Fibroblast of upper back skin (primary cell): Measurements from ENCODE around the gene NXF3.
"Not testable (repeated sequence)": the region's sequence is repeated elsewhere in the genome, so short reads cannot be mapped to it uniquely, and the experiment has no call there.

ENCODE experiments used
- DNase-seq: peaks from one replicate; pipeline ENCODE4 v3.0.0-alpha.2; 2013

Gene NXF3, protein sequence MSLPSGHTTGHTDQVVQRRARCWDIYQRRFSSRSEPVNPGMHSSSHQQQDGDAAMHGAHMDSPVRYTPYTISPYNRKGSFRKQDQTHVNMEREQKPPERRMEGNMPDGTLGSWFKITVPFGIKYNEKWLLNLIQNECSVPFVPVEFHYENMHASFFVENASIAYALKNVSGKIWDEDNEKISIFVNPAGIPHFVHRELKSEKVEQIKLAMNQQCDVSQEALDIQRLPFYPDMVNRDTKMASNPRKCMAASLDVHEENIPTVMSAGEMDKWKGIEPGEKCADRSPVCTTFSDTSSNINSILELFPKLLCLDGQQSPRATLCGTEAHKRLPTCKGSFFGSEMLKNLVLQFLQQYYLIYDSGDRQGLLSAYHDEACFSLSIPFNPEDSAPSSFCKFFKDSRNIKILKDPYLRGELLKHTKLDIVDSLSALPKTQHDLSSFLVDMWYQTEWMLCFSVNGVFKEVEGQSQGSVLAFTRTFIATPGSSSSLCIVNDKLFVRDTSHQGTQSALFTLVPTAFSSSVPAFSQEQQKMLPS

GRCh38 chrX:103092942-103093341, at the start of gene NXF3:
TSS of gene NXF3 (minus strand) at chrX:103093143. CDS start at chrX:103093023, 120 bp downstream.
- no peak for DNase-seq

GRCh38 chrX:103136528-103136927, 43.6 kb upstream of the NXF3 start:
- DNase-seq, result not testable (repeated sequence)

DNA sequence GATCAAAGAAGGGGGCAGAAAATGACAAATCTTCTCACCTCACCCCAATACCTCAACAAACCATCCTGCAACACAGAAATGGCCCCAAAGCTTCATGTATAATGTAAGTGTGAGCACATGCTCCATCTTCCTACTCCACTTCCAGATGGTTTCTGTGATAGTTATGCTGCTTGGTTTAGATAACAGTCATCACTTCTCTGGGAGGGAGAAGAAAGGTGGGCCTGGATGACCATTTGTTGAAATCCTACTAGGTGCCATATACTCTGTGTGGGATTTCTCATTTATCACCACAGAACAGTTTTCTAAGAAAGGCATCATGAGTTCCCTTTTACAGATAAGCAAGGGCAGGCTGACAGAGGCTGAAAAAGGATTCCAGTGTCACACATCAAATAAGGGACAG, 31.3 kb upstream of the NXF3 start:
- DNase-seq, result no peak

GRCh38 chrX:103120748-103121147, 27.8 kb upstream of the NXF3 start:
- no peak for DNase-seq

DNA sequence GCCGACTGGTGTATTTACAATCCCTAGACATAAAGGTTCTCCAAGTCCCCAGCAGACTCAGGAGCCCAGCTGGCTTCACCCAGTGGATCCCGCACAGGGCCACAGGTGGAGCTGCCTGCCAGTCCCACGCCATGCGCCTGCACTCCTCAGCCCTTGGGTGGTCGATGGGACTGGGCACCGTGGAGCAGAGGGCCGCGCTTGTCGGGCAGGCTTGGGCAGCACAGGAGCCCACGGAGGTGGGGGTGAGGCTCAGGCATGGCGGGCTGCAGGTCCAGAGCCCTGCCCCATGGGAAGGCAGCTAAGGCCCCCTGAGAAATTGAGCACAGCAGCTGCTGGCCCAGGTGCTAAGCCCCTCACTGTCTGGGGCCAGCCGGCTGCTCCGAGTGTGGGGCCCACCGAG, 24.0 kb upstream of the NXF3 start:
- not testable (repeated sequence) for DNase-seq

GRCh38 chrX:103109497-103109896, 16.6 kb upstream of the NXF3 start:
- not testable (repeated sequence) for DNase-seq

GRCh38 chrX:103107836-103108235, 14.9 kb upstream of the NXF3 start:
- DNase-seq, result no peak

- DNase-seq, result not testable (repeated sequence)
Observed at GRCh38 chrX:103107227-103107737, 14.3 kb upstream of the NXF3 start.

DNA sequence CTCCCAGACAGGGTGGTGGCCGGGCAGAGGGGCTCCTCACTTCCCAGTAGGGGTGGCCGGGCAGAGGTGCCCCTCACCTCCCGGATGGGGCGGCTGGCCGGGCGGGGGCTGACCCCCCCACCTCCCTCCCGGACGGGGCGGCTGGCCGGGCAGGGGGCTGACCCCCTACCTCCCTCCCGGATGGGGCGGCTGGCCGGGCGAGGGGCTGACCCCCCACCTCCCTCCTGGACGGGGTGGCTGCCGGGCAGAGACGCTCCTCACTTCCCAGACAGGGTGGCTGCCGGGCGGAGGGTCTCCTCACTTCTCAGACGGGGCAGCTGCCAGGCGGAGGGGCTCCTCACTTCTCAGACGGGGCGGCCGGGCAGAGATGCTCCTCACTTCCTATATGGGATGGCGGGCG, 11.4 kb upstream of the NXF3 start:
- DNase-seq, result not testable (repeated sequence)

DNA sequence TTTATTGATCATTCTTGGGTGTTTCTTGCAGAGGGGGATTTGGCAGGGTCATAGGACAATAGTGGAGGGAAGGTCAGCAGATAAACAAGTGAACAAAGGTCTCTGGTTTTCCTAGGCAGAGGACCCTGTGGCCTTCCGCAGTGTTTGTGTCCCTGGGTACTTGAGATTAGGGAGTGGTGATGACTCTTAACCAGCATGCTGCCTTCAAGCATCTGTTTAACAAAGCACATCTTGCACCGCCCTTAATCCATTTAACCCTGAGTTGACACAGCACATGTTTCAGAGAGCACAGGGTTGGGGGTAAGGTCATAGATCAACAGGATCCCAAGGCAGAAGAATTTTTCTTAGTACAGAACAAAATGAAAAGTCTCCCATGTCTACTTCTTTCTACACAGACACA, 10.9 kb upstream of the NXF3 start:
- DNase-seq, result not testable (repeated sequence)

GRCh38 chrX:103101299-103102042, 8.5 kb upstream of the NXF3 start:
- no peak for DNase-seq

DNA sequence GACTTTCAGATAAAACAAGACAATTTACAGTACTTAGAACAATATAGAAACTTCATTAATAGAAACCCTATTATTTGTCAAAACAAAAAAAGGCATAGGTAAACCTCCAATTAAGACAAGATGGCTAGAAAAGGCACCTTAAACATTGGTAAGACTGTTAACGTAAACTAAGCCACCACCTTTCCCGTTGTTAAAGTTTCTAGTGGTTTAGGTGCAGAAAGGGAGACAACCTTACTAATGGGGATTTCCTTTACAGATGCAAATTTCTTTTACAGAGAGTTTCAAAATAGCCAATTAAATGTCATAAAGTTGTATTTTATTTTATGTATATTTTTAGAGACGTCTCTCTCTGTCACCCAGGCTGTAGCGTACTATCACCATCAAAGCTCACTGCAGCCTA, 7.5 kb upstream of the NXF3 start:
- DNase-seq, result no peak

DNA sequence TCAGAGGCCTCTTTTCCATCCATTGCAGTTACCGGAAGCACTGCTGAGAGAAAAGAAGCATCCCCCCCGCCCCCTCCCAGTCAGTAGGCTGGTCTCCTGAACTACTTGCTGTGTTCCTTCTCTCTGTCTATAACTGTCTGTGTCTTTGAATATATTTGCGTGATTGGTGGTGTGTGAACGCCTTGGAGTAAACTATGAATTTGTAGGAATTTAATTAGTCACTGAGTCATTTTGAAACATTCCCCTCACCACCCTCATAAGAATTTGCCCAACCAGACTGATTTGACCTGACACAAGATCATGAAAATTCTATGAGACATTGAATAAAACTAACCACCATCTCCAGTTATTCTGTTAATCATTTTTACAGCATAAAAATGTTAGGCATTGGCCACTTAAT, 6.7 kb upstream of the NXF3 start:
- DNase-seq, result no peak

- DNase-seq, result no peak
Observed at GRCh38 chrX:103098488-103098887, 5.5 kb upstream of the NXF3 start.

DNA sequence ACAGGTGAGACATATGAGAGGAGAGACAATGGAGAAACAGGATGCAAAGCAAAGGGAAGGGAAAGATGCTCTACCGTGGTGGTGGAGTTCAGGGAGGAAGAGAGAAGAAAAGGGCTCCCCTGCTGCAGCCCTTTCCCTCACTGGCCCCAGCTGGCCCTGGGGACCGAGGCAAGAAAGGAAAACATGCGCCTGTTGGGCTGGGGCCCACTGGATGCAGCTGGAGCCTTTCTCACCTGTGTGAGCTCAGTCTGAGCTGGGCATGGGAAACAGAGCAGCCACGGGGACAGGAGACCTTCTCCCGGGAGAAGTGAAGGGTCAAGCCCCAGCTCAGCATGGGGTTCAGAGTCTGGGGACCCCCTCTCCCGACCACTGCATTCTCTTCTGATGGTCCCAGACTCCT, 11.9 kb downstream of the NXF3 start:
- no peak for DNase-seq

DNA sequence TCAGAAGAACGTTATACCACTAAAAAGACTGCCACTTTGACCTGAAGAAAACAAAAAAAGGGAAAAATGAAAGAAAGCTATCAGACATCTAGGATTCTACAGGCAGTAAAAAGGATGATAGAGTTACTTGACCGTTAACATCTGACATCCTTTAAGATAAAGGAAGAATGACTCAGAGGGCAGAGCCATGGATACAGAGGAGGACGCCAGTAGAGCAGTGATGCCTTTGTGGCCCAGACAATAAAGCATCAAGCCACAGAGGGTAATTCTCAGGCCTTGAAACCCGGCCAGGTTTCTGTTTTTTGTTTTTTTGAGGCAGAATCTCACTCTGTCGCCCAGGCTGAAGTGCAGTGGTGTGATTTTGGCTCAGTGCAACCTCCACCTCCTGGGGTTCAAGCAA, 19.5 kb downstream of the NXF3 start:
- no peak for DNase-seq

DNA sequence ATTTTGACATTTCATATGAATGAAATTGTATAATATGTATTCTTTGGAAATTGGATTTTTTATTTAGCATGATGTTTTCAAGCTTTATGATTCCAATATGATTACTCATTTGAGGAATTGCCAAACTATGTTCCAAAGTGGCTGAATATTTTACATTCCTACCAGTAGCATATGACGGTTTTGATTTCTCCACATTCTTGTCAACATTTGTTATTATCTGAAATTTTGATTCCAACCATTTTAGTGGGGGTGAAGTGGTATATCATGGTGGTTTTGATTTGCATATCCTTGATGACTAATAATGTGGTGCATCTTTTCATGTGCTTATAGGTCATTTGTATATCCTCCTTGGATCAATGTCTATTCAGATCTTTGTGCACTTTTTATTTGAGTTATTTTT, 26.3 kb downstream of the NXF3 start:
- no peak for DNase-seq

GRCh38 chrX:103063918-103064434, 29.0 kb downstream of the NXF3 start, which contains the start of gene BEX1:
TSS of gene BEX1 (minus strand) at chrX:103064171. CDS start at chrX:103063274, 897 bp downstream.
- DNase-seq, result peak; percentile 14

DNA sequence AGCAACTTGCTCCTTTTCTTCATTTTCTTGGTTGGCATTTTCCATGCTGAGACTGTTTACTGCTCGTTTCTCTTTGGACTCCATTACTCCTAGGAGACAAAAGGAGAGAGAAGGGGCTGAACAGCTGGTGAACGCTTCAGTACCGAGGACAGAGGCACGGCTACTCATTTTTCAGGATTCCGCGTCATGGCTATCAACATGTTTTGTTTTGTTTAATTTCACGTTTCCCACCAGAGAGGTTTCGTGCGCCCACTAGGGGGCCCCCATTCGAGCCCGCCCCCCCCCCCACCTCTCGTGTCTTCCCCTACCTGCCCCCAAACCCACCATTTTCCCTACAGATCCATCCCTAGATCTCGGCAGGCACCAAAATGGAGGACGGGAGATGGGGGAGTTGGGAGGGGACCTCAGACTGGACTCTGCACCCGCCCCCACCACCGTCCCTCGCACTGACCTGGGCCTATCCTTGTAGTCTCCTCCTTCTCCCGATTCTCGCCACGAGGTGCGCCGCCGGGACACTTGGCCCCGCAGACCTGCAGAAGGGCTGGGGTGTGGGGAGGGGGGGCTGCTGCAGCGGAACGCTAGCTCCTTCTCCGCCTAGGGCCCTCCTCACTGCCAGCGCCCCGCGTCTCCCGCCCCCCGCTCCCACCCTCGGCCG, 29.6 kb downstream of the NXF3 start:
- DNase-seq, result peak; percentile 23

- DNase-seq, result no peak
Observed at GRCh38 chrX:103061486-103061885, 31.5 kb downstream of the NXF3 start.

DNA sequence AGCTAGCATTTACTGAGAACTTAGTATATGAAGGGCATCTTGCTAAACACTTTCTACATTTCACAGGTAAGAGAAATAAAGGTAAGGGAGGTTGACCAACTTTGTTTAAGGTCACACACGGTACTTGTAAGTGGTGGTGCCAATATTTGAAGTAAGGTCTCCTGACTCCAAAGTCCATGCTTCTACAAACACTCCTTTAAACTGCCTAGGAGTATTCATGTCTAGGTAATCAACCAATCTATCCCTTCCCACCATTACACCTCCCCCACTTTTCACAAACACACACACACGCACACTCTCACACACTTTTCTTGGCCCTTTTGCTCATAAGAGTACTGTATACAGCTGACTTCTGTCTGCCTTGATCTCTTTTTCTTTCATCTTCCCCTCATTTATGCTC, 36.0 kb downstream of the NXF3 start:
- no peak for DNase-seq

DNA sequence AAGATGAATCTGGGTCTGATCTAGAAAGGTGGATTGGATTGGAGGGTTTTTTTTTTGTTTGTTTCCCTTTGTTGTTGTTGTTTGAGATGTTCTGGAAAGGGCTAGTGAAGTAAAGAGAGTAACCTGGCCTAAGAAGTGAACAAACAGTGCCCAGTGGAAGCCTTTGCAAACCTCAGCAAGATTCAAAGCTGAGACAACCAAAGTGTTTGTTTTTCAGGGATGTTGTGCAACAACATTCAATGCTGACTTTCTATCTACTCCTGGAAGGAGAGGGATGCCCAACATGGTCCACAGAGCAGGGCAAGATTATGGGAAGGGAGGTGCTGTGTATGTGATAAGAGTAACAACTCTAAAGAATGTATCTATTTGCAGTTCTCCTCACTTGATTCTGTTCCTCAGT, 40.3 kb downstream of the NXF3 start:
- DNase-seq, result no peak

- DNase-seq, result no peak
Observed at GRCh38 chrX:103051260-103051789, 41.6 kb downstream of the NXF3 start.
